Stimulated activated CD8-positive, alpha-beta memory T cell treated with anti-CD3 and anti-CD28 coated beads, Interleukin-7, amount 100 ng/mL, for 4 hours (primary cell): ENCODE results near the gene HOXA10.

ENCODE experiments used
- DNase-seq, 2 donors: peaks; one replicate each; pipeline ENCODE4 v3.0.0-alpha.2; 2020; ENCODE audit warnings: low read depth in 2 of 2

The HOXA10 gene

GRCh38 chr7:27157702-27158431, 16.3 kb downstream of the HOXA10 start:
- no peak for DNase-seq

- no peak for DNase-seq
These were observed 17.0 kb downstream of the HOXA10 start for GRCh38 chr7:27156916-27157701.

- no peak for DNase-seq
These were observed 17.6 kb downstream of the HOXA10 start, which contains the start of gene HOXA7 for GRCh38 chr7:27156508-27156898. Gene HOXA7, minus strand, starts transcription at chr7:27156675. Its CDS starts 130 bp downstream, at chr7:27156545.

- no peak for DNase-seq
These were observed 18.2 kb downstream of the HOXA10 start for GRCh38 chr7:27155816-27156507.

GRCh38 chr7:27154901-27155815, 19.0 kb downstream of the HOXA10 start:
- peak; percentile 28 to 50 for DNase-seq

- no peak for DNase-seq
These were observed 19.8 kb downstream of the HOXA10 start for GRCh38 chr7:27154369-27154768.

- no peak for DNase-seq
These were observed 20.6 kb downstream of the HOXA10 start for GRCh38 chr7:27153526-27153925.

DNA sequence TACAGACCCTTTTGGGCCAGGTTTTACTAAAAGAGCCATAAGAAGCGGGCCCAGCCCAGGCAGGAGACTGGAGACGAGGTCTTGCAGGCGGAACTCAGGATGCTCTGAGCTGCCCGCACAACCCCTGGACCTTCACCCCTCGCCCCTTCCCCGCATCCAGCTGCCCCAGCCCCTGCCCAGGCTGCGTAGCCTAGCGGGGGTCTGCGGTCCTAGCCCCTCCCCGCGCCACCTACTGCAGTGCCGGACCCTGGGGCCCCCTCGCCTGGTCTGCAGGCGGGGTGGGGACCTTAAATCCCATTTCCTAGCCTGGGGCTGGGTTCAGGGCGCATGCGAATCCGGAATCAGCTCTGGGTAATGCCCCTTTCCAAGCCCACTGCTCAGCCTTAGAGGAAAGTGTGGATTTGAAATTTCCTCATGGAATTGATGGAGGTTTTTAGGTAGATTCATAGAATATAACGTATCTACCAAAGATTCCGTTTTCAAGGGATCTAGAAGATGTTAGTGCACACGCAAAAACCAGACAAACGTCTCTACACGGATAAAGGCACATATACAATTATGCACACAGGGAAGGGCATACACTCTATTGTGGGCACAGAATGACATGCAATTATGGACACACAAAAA, 21.2 kb downstream of the HOXA10 start:
- no peak for DNase-seq

DNA sequence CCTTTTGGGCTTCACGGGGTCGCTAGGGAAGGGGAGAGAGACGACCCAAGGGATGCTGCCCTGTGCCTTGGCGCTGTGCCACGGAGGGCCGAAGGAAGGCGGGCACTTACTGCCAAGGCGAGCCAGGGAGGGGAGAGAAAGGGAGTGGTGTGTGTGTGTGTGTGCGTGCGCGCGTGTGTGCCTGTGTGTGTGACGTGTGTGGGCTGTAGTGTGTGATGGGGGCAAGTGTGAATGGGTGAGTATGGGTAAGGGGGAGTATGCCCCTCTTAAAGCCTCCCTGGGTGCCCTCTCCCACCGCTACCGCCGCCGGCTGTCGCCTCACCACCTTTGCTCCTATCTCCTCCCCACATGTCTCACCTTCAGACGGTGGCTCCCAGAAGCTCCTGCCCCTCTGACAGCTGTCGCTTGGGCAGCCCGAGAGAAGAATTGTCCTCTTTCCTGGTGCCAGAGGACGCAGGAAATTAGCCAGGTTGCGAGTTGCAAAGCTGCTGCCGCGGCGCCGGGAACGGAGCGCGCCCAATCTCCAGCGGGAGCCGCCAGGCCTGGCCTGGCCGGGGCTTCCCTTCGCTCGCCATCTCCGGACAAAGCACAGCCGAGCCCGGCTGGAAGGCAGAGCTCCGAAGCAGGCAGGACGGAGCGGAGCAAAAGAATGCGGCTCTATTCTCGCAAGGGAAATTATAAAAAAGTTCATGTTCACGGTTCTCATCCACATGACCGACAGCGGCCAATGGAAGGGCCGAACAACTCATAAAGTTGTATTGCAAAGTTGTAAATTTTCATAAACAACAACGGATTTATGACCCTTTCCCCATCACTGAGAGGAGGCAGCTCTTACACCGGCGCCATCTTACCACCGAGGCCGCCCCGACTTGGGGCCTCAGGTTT, 21.9 kb downstream of the HOXA10 start, which contains the start of gene HOXA3:
Gene HOXA3 (minus strand): TSS at position 653 of the 885 bp plus-strand sequence. CDS start 41,943 bp downstream, outside the sequence.
- no peak for DNase-seq

DNA sequence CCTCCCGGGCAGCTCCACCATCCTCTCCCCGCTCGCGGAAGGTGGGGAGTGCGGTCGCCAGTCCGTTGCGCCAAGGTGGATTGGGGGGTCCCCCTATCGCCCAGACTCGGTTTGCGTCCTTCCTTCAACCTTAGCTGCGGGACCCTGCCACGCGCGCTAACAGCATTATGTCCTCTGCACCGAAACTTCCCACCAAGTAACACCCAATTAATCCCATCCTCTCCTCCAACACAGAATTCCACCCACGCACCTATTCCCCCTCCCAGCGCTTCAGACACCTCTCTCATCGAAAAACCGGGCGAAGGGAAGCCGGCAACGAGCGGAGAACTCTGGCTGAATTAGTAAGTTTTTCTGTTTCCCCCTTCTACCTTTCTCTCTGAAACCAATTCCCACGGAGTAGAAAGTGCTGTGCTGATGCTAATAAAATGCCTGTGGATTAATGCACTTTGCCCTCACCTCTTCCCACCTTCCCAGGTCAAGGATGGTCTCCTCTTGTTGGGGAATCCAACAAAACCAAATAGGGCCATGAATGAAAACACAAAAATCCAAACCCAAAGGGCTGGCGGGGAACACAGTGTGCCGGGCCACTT, 22.7 kb downstream of the HOXA10 start:
- no peak for DNase-seq

GRCh38 chr7:27150568-27151340, 23.4 kb downstream of the HOXA10 start:
- DNase-seq: peak; percentile 21 to 42

- no peak for DNase-seq
These were observed 24.1 kb downstream of the HOXA10 start for GRCh38 chr7:27149842-27150567.

GRCh38 chr7:27148756-27149641, 25.1 kb downstream of the HOXA10 start:
- DNase-seq: no peak

GRCh38 chr7:27148031-27148755, 25.9 kb downstream of the HOXA10 start:
- DNase-seq: no peak

DNA sequence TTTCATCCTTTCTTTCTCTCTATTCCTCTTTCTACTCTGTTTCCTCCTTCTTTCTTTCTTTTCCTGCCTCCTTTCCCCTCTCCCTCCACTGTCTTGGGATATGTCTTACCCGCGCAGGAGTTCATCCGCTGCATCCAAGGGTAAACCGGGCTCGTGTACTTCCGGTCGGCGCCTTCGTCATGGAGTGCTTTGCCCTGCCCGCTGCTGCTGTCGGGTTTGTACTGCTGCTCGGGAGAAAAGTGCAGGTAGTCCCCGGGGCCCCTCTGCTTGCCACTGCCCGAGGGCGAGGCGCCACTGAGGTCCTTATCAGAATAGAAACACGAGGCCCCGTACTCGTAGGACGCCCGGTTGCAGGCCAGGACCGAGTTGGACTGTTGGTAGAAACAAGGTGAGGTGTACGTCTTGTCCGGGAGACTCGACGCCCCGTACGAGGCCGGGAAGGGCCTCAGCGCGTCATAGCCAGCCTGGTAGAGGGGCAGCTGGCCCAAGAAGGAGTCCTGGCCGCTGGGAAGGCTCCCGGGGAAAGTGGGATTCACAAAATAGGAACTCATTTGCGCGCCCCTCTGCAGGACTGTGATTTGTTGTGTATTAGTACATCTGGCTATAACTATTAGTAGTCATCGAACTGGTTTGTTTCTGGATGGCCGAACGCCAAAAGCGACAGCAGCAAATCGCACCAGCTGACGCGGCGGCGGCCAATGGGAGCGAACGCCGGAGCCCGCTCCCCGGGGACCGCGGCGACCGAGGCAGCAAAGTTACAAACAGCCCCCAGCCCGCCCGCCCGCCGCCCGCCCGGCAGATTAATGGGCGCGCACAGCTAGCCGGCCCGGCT, 26.7 kb downstream of the HOXA10 start, which contains the start of gene HOXA6:
Gene HOXA6 (minus strand): TSS at position 576 of the 832 bp plus-strand sequence. CDS start 25 bp downstream, at position 551.
- DNase-seq: no peak
